ENCODE results near the gene GYS1.

GYS1 gene

GRCh38 chr19:48989701-48990291 lies 3.3 kb downstream of the GYS1 start:
- H3K4me3 ChIP-seq (ENCODE audit: low read depth, low read length), result no peak overlapping the region
- in situ Hi-C loops (cut with HindIII; ENCODE audit: low sequenced_read_pairs), result loop anchor here (5.0 kb wide), 1 partner anchor 192 kb away; no protein-coding TSS in a partner anchor
- no peak for DNase-seq (ENCODE audit: low read depth)

DNA sequence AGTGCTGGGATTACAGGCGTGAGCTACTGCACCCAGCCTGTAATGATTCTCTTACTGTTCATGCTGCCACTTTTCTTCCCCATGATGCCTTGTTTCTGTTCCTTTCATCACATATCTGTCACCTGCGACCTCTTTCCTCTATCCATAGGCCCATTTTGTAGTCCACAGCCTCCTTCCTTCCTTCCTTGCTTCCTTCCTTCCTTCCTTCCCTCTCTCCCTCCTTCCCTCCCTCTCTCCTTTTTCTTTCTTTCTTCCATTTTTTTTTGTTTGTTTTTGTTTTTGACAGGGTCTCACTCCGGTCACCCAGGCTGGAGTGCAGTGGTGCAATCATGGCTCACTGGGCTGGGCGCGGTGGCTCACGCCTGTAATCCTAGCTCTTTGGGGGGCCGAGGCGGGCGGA lies 4.2 kb downstream of the GYS1 start:
- no peak for TF ChIP-seq CTCF (IDR thresholded peaks at IDR 0.05; ENCODE audit: low read depth, low read length, missing control alignments)
- no peak overlapping the region for H3K4me3 ChIP-seq (ENCODE audit: low read depth, low read length)
- in situ Hi-C loops (cut with HindIII; ENCODE audit: low sequenced_read_pairs), result loop anchor here (5.0 kb wide), 1 partner anchor 192 kb away; no protein-coding TSS in a partner anchor
- no peak for DNase-seq (ENCODE audit: low read depth)

More at GRCh38 chr19:48989701-48990291, 3.3 kb downstream of the GYS1 start:
- TF ChIP-seq CTCF (IDR thresholded peaks at IDR 0.05; ENCODE audit: low read depth, low read length, missing control alignments), result no peak

GRCh38 chr19:48988286-48988685 lies 4.8 kb downstream of the GYS1 start:
- in situ Hi-C loops (cut with HindIII; ENCODE audit: low sequenced_read_pairs), result loop anchor here (5.0 kb wide), 1 partner anchor 191 kb away; no protein-coding TSS in a partner anchor
- no peak for DNase-seq (ENCODE audit: low read depth)
- H3K4me3 ChIP-seq (ENCODE audit: low read depth, low read length), result no peak overlapping the region
- TF ChIP-seq CTCF (IDR thresholded peaks at IDR 0.05; ENCODE audit: low read depth, low read length, missing control alignments), result no peak

GRCh38 chr19:48987323-48987722 lies 5.8 kb downstream of the GYS1 start:
- DNase-seq (ENCODE audit: low read depth), result no peak
- H3K4me3 ChIP-seq (ENCODE audit: low read depth, low read length), result no peak overlapping the region
- in situ Hi-C loops (cut with HindIII; ENCODE audit: low sequenced_read_pairs), result loop anchor here (5.0 kb wide), 1 partner anchor 190 kb away; no protein-coding TSS in a partner anchor
- TF ChIP-seq CTCF (IDR thresholded peaks at IDR 0.05; ENCODE audit: low read depth, low read length, missing control alignments), result no peak

DNA sequence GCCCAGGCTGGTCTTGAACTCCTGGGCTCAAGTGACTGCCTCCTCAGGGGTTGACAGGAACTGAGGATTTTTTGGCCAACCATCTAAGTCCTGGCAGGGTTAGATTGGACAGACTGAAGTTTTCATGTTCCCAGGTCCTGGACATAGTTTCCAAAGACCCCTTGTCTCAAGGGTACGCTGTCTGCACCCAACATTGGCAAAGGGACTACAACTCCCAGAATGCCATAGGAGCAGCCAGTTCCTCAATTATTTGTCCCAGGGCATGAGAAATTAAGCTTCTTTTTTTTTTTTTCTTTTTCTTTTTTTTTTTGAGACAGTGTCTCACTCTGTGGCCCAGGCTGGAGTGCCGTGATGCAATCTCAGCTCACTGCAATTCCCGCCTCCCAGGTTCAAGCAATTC lies 6.9 kb downstream of the GYS1 start:
- no peak overlapping the region for H3K4me3 ChIP-seq (ENCODE audit: low read depth, low read length)
- in situ Hi-C loops (cut with HindIII; ENCODE audit: low sequenced_read_pairs), result loop anchor here (5.0 kb wide), 1 partner anchor 189 kb away; no protein-coding TSS in a partner anchor
- TF ChIP-seq CTCF (IDR thresholded peaks at IDR 0.05; ENCODE audit: low read depth, low read length, missing control alignments), result no peak
- no peak for DNase-seq (ENCODE audit: low read depth)

DNA sequence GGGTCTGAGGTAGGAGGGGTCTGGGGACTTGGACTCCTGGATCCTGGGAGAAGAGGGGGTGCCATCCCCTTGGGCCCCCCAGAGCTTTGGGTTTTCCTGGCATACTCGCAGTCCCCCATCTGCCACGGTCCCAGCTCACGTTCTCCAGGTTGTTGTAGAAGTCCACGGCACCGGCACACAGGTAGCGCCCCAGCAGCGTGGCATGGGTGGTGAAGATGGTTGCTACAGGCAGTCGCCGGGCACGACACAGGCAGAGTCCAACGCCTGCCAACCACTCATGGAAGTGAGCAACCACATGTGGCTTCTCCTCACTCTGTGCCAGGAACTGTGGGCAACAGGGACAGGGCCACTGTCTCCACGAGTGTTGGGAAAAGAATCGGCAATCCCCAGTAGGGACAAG lies 7.4 kb downstream of the GYS1 start:
- in situ Hi-C loops (cut with HindIII; ENCODE audit: low sequenced_read_pairs), result loop anchor here (5.0 kb wide), 1 partner anchor 188 kb away; no protein-coding TSS in a partner anchor

More for the DNA sequence above, 7.4 kb downstream of the GYS1 start:
- DNase-seq (ENCODE audit: low read depth), result no peak
- no peak for TF ChIP-seq CTCF (IDR thresholded peaks at IDR 0.05; ENCODE audit: low read depth, low read length, missing control alignments)
- H3K4me3 ChIP-seq (ENCODE audit: low read depth, low read length), result no peak overlapping the region
